SKM-1 (cell line): ENCODE data around the gene HSH2D.

Experiments
- DNase-seq: peaks from one replicate; lab custom pipeline; 2025; ENCODE audit not compliant: unreplicated experiment; lab: John Stamatoyannopoulos, UW

Gene HSH2D

DNA sequence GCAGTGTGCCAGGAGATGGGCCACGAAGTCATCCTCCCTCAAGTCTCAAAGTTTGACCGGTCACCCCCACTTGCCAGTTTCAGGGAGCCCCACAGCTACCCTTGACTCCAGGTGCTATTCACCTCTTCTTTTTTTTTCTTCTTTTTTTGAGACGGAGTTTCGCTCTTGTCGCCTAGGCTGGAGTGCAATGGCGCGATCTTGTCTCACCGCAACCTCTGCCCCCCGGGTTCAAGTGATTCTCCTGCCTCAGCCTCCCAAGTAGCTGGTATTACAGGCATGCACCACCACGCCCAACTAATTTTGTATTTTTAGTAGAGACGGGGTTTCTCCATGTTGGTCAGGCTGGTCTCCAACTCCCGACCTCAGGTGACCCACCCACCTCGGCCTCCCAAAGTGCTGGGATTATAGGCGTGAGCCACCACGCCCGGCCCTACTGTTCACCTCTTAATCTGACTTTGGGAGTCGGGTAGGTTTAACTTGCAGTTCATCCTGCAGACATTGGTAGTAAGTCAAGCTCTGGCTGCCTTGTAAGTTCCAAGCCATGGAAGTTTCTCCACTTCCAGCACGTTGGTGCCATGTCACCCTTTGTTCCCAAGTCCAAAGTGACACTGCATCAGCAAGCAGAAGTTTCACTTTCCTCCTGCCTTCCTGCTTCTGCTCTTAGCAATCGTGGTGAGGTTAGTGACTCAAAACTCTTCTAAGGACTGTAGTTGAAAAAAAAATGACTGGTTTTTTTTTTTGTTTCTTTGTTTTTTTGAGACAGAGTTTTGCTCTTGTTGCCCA, 24.2 kb upstream of the HSH2D start:
- peak; percentile 22 for DNase-seq

DNA sequence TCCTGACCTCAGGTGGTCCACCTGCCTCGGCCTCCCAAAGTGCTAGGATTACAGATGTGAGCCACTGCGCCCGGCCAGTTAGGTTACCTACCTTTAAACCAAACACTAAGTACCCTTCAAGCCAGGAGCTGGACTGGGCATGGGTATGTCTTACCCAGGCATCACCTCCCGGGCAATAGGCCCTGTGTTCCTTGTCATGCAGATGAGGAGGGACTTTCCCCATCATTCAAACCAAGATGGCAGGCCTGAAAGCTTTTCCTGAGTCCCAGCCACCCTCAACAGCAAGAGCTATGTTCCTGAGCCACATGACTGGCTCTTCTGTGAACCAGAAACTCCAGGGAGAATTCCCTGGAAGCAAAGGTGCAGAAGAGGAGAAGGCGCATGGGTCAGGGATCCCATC, 22.3 kb upstream of the HSH2D start:
- DNase-seq: no peak

DNA sequence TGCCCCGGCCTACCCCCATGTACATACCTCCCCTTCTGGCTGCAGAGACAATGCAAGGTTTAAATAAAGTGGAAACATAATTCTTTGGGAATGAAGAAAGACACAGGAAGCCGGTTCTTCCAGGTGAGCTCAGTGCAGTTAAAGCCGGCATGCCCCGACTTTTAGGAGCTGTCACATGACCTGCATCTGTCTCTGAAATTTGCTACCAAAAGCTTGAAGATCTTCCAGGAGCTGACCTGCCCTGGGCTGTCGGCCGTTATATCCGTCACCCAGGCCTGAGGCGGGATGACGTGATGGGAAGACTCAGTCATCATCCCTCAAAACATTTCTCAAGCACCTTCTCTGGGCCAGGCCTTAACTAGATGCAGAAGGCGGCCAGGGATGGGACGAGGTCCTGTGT, 21.5 kb upstream of the HSH2D start:
- DNase-seq: no peak

DNA sequence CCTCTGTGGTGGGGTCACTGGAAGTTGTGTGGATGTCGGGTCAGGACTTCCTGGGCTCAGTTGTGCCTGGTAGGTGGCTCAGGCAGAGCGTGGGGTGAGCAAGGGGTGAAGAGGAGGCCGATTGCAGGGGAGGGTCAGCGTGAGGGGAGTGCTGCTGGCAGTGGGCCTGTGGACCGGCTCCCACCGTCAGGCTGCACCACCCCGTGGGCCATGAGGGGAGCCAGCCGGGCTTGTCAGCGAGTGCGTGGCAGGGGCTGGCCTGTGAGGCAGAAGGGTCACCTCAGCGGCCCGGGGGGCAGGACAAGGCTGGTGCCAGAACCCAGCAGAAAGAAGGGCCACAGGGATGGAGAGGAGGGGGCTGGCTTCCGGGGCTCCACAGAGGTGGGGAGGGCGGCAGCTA, 18.5 kb upstream of the HSH2D start:
- no peak for DNase-seq

DNA sequence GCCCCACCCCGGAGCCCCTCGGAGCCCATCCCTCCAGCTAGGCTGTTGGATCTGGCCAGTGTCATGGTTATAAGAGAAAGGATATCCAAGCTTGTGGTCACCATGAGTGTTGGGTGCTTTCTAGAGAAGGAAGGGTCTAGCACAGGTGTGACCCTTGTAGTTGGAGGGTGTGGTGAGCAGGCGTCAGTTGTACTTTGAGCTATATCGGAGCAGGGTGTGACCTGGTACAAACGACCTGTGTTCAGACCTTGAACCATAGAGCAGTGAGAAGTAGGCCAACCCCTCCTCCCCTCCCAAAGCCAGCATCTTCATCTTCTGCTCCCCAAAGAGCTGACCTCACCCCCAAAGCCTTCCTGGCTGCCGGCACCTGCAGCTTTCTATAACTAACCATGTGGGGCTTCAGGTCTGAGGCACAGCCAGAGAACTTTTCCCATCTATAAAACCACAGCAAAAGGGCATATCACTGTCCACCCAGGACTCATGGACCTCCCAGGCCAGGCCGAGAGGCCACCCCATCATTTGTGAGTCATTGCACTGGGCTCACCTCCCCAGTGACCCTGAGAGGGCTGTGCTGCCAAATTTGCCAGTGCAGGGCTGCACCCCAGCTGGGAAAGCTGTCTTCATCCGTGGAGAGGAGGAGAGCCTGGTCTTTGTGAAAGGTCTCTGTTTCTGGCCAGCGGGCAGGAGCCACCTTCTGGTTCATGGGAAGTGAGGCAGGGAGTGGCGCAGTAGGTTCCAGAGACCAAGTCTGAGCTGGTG, 17.6 kb upstream of the HSH2D start:
- DNase-seq: no peak

DNA sequence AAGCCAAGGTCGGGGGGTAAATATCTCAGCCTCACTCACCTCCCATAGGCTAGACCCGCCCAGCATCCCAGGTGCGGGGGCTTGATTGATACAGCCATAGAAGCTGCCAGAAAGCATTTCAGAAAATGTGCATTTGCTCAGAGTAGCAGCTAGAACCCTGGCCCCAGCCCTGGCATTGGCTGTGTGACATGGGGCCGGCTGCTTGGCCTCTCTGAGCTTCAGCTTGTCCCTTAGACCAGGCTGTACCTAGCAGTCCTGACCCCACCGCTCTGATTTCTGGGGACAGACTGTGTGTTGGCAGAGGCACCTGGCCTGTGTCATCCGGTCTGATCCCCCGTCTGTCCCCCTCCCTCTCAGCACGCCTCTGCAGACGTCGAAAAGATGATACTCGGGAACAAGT, 16.4 kb upstream of the HSH2D start:
- DNase-seq: no peak

DNA sequence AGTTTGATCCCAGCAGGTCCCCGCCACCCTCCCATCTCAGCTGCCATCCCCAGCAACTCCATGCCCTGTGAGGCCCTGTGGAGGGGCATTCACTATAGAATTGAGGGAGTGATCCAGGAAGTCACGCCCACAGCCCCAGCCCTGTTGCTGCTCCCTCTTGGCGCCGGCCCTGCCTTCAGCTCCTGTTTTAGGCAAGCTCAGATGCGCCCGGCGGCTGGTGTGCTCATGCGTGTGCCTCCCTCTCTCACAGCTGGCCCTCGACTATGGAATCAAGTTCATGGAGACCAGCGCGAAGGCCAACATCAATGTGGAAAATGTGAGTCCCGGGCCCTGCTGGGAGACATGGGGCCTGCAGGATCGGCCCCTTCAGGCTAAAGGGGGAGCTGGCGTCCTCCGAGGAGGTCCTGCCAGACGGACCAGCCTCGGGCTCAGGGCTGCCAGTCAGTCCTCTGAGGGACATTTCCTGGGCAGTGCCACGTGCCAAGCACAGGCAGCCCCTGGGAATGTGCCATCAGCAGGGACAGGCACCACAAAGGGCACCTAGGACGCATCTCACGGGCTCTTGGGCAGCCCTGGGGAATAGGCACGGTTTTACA, 15.6 kb upstream of the HSH2D start:
- no peak for DNase-seq

DNA sequence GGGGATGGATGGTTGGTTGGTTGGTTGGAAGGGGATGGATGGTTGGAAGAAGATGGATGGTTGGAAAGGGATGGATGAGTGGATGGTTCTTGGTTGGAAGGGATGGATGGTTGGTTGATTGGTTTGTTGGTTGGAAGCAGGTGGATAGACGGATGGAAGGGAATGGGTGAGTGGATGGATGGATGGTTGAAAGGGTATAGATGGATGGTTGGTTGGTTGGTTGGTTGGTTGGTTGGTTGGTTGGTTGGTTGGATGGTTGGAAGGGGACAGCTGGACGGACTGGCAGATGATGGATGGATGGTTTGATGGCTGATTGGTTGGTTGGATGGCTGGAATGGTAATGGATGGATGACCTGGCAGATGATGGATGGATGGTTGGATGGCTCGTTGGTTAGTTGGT, 11.8 kb upstream of the HSH2D start:
- DNase-seq: no peak

DNA sequence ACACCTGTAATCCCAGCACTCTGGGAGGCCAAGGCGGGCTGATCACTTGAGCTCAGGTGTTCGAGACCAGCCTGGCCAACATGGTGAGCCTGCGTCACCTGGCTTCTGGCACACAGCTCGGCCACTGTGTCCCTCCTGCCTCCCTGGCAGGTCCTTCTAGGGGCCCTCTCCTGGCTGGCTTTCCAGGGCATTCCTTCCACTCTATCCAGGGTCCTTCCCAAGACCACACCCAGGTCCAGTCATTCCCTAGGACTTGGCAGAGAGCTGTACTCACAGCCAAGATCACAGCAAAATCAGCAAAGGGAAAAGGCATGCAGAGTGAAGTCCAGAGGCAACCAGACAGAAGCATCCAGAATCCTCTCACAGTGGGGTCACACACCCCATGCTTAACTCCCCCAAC, 9.7 kb upstream of the HSH2D start:
- DNase-seq: no peak

DNA sequence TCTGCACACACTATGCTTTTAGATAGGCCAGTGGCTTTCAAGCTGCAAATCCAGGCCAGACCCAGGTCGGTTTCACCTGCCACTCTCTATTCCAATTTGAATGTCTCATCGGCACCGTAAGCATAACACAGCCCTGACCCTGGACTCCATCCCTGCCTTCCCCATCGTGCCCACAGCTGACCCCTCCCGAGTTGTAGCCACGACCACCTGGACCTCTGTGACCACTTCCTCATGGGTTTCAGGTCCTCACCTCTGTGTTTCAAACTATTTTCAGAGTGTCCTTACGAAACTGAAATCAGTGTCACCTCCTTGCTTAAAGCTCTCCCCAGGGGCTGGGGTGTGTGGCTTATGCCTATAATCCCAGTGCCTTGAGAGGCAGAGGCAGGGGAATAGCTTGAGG, 9.0 kb upstream of the HSH2D start:
- DNase-seq: no peak

DNA sequence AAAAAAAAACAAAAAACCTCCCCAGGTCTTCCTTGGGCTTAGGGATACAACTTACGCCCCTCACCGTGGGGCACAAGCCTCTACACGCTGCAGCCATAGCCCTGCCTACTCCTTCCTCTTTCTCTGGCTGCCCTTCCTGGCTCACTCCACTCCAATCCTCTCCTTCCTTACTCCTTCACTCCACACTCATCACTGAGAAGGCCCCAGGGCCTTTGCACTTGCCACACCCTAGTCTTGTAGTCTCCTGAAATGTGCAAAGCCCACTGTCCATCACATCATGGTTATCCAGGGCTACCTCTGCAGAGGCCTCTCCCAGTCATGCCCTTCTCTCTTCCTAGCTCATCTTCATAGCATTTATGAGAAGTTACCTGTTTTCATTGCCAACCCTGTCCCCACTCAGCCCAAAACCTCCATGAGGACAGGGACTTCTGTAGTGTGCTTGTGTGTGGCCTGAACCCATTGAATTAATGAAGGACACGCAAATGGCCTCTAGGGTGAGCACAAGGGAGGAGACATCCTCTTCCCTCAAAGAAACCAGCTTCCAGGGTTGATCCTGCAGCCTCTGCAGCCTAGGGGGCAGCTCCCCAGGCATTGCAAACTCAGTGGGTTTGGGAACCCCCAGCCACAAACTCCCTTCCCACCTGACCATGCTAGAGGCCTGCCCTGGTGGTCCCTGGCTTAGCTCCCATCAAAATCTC, 7.9 kb upstream of the HSH2D start:
- DNase-seq: no peak

DNA sequence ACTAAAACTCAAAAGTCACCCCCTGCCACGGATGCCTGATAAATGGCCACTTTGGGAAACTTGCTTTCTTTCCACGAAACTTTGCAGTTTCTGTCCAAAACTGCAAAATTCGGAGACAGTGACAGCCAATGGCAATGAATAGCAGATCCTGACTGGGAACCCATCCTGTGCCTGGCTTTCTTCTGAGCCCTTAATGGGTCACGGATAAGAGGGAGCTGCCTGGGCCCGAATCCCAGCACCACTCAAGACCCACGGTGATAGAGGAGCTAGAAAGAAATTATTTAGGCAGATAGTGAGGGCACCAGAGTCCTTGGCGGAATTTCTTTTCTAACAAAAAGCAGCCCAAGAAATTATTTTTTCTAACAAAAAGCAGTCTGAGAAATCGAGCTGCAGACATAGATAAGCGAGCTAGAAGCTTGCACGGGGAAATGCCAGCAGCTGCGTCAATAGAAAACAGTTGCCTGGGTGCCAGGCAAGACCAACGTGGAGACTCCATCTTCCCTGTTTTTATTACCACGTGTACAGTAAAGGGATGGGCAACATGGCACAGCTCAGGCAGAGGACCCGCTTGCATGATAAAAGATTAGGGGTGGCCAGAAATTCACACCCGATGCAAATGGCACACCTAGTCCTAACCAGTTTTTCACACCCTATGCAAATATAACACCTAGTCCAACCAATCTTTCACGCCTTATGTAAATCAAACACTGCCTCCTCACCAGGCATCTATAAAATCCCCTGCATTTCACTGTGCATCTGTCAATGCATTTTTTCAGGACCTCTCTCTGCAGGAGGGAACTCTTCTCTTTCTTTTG, 7.1 kb upstream of the HSH2D start:
- DNase-seq: no peak

DNA sequence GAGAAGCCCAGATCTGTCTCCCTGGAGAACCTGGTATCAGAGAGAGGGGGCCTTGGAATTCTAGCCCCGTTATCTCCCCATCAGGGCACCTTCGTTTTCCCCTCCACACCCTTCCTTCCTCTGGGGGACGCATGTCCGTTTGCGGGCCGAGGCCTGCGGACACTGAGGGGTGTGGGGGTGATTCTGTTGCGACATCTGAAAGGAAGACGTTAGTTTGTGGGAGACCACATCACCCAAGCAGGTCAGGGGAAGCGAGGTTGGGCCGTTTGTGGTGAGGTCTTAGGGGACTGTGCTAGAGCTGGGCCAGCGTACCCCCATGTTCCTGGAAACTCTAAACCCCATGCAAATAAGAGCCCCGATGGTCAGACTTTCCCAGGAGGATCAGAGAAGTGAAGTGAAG, 3.7 kb upstream of the HSH2D start:
- DNase-seq: peak; percentile 84

DNA sequence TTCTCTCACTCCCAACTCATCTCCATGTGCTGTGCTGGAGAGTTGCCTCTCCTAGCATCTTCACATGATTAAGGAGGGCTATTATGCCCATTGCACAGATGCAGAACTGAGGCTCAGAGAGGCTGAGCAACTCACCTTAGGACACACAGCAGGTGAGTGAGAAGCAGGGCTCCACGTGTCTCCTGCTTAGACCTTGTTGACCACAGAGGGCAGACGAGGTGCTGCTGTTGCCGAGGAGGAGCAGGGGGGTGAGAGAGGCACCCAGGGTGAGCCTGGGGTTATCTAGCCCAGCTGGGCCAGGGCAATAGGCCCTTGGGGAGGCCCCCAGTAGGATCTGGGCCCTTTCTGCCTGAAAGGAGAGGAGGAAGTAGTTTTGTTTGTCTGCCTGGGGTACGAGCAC, 2.4 kb upstream of the HSH2D start:
- peak; percentile 83 for DNase-seq

DNA sequence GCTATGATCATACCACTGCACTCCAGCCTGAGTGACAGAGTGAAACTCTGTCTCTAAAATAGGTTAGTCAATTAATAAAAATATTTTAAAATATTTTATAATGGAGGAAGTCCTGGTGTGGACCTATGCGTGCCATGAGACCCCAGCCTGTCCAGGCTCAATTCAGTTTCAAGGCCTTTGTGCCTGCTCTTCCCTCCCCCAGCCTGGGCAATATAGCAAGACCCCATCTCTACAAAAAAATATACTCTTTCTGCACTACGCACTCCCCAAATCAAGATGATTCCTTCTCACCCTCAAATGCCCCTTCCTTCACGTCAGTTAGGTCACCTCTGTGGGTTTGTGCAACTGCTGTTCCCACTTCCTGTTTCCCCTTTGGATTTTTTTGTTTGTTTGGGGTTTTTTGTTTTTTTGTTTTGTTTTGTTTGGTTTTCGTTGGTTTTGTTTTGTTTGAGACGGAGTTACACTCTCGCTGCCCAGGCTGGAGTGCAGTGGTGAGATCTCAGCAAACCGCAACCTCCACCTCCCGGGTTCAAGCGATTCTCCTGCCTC, 1.4 kb upstream of the HSH2D start:
- no peak for DNase-seq

DNA sequence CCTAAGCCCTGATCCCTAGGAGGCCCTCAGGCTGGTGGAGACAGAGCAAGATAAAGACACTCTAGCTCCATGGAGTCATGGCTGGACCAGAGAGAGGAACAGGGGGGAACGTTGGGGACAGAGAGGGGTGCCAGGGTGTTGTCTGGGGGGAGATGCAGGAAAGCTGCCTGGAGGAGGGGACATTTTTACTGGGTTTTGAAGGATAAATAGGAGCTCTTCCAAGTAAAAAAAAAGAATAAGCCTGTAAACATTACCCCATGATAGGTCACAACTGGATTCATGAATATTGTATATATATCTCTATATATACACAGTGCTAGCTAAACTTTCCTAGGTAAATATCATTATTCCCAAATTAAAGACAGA, 714 bp downstream of the HSH2D start:
- no peak for DNase-seq

DNA sequence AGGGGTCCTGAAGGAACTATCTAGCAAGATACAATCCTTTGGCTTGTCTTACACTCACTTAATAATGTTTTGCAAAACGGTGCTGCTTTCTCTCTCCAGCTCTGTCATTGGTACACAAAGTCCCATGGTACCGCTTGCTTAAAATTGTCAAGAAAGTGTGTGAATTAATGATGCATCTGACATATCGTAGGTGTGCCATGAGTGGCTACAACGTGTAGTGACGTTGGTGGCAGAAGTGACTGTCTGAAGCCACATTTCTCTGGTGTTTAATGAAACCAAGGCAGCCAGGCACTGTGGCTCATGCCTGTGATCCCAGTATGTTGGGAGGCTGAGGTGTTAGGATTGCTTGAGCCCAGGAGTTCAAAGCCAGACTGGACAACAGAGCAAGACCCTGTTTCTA, 2.6 kb downstream of the HSH2D start:
- no peak for DNase-seq

DNA sequence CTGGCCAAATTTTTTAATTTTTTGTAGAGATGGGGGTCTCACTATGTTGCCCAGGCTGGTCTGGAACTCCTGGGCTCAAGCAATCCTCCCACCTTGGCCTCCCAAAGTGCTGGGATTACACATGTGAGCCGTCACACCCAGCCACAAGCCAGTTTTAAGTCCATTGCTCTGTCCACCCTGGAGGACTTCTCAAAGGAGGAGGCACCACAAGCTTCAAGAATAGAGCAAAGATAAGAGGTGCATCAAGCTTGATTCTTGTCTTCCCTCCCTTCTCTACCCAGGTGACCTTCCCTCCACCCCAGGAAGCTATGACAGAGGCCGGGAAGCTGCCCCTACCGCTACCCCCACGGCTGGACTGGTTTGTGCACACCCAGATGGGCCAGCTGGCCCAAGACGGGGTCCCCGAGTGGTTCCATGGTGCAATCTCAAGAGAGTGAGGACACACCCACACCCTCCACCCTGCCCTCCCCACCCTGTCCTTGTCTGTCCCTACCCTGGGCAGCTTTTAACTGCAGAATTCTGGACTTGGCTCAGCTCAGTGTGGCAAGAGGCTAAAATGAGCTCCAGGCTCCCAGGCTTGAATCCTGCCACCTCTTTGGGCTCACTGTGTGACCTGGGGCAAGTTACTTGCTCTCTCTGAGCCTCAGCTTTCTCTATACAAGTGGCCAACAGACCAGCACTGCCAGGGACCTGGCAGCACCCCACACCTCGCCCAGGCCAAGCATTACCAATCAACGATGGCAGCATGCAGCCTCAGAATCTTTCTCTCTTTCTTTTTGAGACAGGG, 5.2 kb downstream of the HSH2D start:
- no peak for DNase-seq

DNA sequence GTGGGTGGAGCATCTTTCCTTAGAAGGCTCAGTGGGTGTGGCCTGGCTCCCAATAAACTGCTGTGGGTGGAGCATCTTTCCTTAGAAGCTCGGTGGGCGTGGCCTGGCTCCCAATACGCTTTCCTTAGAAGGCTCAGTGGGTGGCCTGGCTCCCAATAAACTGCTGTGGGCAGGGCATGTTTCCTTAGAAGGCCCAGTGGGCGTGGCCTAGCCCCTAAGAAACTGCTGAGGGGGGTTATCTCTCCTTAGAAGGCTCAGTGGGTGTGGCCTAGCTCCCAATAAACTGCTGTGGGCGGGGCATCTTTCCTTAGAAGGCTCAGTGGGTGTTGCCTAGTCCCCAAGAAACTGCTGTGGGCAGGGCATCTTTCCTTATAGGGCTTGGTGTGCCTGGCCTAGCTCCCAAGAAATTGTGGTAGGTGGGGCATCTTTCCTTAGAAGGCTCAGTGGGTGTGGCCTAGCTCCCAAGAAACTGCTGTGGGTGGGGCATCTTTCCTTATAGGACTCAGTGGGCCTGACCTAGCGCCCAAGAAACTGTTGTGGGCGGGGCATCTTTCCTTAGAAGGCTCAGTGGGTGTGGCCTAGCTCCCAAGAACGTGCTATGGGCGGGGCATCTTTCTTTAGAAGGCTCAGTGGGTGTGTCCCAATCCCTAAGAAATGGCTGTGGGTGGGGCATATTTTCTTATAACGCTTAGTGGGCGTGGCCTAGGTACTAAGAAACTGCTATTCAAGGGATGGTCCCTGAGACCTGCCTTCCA, 10.3 kb downstream of the HSH2D start:
- DNase-seq: no peak
